WTC11 (cell line): ENCODE data around the gene OASL.

Experiments used
- GABPB1 ChIP-seq: sonication (generic); formaldehyde crosslinking; IDR thresholded peaks from 2 replicates; pipeline ENCODE4 v1.8.1; 2023; ENCODE audit warnings: mild to moderate bottlenecking, missing genetic modification reagents
- MXD4 ChIP-seq: fragments of 250-450 bp; sonication (Bioruptor Pico); IDR thresholded peaks from 2 replicates; pipeline ENCODE4 v1.8.0; 2021; ENCODE audit warnings: mild to moderate bottlenecking, moderate library complexity, borderline replicate concordance
- RELA ChIP-seq: sonication (generic); formaldehyde crosslinking; IDR thresholded peaks from 2 replicates; pipeline ENCODE4 v1.8.1; 2022; ENCODE audit warnings: missing genetic modification reagents, mild to moderate bottlenecking, borderline replicate concordance
- TF ChIP-seq, protein P1 (sequence below): fragments of 200-600 bp; IDR thresholded peaks from 2 replicates; pipeline ENCODE4 v1.8.0; 2022; ENCODE audit warnings: antibody characterized with exemption
- TF ChIP-seq, protein P2 (sequence below): sonication (generic); formaldehyde crosslinking; IDR thresholded peaks from 2 replicates; pipeline ENCODE4 v1.8.1; 2023; ENCODE audit warnings: mild to moderate bottlenecking, missing genetic modification reagents, moderate library complexity

DNA sequence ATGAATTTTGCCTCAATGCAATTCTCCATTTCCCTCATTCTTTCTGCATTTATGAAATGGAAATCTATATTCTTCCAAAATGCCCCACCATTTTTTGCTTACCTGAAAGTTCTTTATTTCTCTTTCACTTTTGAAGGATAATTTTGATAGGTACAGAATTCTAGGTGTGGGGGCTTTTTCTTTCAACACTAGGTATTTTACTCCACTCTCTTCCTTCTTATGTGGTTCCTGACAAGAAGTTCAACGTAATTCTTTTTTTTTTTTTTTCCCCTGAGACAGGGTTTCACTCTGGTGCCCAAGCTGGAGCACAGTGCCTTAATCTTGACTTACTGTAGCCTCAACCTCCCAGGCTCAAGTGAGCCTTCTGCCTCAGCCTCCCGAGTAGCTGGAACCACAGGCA, 26.3 kb upstream of the OASL start:
- no peak for TF ChIP-seq RELA (CRISPR knock-in tag)
- TF ChIP-seq MXD4 (CRISPR knock-in tag): no peak
- TF ChIP-seq, protein P1, sequence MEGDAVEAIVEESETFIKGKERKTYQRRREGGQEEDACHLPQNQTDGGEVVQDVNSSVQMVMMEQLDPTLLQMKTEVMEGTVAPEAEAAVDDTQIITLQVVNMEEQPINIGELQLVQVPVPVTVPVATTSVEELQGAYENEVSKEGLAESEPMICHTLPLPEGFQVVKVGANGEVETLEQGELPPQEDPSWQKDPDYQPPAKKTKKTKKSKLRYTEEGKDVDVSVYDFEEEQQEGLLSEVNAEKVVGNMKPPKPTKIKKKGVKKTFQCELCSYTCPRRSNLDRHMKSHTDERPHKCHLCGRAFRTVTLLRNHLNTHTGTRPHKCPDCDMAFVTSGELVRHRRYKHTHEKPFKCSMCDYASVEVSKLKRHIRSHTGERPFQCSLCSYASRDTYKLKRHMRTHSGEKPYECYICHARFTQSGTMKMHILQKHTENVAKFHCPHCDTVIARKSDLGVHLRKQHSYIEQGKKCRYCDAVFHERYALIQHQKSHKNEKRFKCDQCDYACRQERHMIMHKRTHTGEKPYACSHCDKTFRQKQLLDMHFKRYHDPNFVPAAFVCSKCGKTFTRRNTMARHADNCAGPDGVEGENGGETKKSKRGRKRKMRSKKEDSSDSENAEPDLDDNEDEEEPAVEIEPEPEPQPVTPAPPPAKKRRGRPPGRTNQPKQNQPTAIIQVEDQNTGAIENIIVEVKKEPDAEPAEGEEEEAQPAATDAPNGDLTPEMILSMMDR: no peak
- TF ChIP-seq, protein P2, sequence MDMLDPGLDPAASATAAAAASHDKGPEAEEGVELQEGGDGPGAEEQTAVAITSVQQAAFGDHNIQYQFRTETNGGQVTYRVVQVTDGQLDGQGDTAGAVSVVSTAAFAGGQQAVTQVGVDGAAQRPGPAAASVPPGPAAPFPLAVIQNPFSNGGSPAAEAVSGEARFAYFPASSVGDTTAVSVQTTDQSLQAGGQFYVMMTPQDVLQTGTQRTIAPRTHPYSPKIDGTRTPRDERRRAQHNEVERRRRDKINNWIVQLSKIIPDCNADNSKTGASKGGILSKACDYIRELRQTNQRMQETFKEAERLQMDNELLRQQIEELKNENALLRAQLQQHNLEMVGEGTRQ (CRISPR knock-in tag): no peak
- no peak for TF ChIP-seq GABPB1 (CRISPR knock-in tag)
